Mesodermal cell (in vitro differentiated cells): ENCODE data around the gene SPDYA.

ENCODE experiments used
- H3K27ac ChIP-seq: 2 replicates; pipeline ENCODE4 v1.7.0; 2013; ENCODE audit warnings: mild to moderate bottlenecking, low read depth, low read length, moderate library complexity; ENCODE audit not compliant: severe bottlenecking
- H3K36me3 ChIP-seq: 2 replicates; pipeline ENCODE4 v1.7.1; 2013; ENCODE audit warnings: mild to moderate bottlenecking, low read length, moderate library complexity; ENCODE audit not compliant: control insufficient read depth, insufficient read depth
- H3K4me1 ChIP-seq: one replicate; pipeline ENCODE4 v1.7.1; 2013; ENCODE audit warnings: mild to moderate bottlenecking, low read length; ENCODE audit not compliant: insufficient read depth, control insufficient read depth, poor library complexity, severe bottlenecking
- H3K4me3 ChIP-seq: 2 replicates; pipeline ENCODE4 v1.7.0; 2013; ENCODE audit warnings: low read length, control low read depth, mild to moderate bottlenecking; ENCODE audit not compliant: insufficient read depth, poor library complexity, severe bottlenecking; ENCODE audit errors: extremely low read depth
- H3K9me3 ChIP-seq: 2 replicates; pipeline ENCODE4 v1.7.1; 2013; ENCODE audit warnings: mild to moderate bottlenecking, low read length, moderate library complexity; ENCODE audit not compliant: control insufficient read depth
- WGBS, 2 experiments: methylation state at CpG; one replicate each; pipeline ENCODE4 v1.1.5; 2013; ENCODE audit warnings: missing lambda C conversion rate in 2 of 2; ENCODE audit not compliant: insufficient coverage in 2 of 2; 5-methylcytosine and 5-hydroxymethylcytosine counted together

Gene SPDYA

DNA sequence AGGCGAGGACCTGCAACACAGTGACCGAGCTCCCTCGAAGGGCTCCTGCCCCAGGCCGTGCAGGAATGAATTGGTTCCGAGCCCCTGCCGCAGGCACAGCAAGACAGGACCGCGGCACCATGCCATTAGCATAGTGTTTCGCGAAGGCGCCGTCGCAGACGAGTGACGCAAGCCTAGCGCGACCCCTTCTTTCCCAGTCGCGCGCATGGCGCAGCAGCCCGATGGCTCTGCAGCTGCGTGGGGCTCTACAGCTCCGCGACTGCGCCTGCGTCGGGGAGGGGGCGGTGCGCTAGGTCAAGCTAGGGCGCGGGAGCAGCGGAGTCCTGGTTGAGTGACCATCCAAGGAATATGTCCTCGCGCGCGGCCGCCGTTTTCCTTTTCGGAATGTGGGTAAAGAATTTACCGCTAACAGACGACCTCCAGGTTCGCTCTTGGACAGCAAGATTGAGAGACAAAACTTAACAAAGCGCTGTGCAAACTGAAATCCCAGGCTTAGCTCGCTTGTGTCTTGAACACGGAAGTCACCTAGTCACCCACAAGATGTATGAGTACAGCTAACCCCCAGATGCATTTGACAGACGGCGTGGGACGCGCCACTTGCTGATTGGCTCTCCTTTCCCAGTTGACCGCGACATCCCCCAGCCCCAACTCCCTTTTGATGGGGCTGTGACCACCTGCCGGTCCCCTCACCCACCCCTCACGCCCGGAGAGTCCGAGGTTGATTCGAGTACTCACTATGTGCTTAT lies 59.7 kb downstream of the SPDYA start, which contains the start of gene TRMT61B:
TRMT61B (minus strand) TSS at position 164 of the 746 bp plus-strand sequence; CDS start at position 132, 32 bp downstream.
- H3K9me3 ChIP-seq = no peaks in the 10 kb centered on the region
- H3K4me3 ChIP-seq = peak within 1 kb of the TSS; percentile 95
- 1% methylated on average over 46 to 47 of the region's 57 CpGs for WGBS, 2 experiments
- peak within 1 kb of the TSS; percentile 78 for H3K27ac ChIP-seq
- peaks cover 3% of the 10 kb centered on the region for H3K4me1 ChIP-seq
- peaks cover 6% of the 10 kb centered on the region for H3K36me3 ChIP-seq

DNA sequence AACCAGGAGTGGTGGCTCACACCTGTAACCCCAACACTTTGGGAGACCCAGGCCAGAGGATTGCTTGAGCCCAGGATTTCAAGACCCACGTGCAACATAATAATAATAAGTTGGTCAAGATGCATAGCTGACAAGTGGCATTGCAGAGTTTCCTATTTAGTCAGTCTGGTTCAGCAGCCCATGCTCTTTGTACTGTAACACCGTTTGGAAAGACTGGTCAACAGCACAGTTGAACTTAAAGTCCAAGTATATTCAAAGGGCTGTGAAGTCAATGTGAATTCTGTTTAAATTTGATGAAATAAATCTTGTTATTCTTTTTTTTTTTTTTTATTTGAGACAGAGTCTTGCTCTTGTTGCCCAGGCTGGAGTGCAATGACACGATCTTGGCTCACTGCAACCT lies 61.0 kb downstream of the SPDYA start:
- Histone ChIP-seq H3K27ac (no peak overlapping the region), H3K4me3 (no peak overlapping the region), H3K4me1 (peaks cover 3% of the 10 kb centered on the region), H3K9me3 (no peaks in the 10 kb centered on the region), H3K36me3 (peaks cover 6% of the 10 kb centered on the region)
- 74 to 100% methylated on average over 1 to 3 of the region's 3 CpGs for WGBS, 2 experiments

DNA sequence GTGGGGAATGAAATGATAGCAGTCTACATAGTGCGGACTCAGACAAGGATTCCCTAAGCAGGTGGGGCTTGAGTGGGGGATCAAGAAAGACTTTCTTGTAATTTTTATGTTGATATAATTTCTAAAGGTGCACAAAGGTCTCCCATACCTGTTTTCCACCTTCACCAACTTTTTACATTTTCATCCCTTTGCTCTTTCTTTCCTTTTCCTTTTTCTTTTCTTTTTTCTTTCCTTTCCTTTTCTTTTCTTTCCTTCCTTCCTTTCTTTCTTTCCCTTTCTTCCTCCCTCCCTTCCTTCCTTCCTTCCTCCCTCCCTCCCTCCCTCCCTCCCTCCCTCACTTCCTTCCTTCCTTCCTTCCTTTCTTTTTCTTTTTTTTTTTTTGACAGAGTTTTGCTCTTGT lies 69.6 kb downstream of the SPDYA start:
- Histone ChIP-seq H3K36me3 (no peaks in the 10 kb centered on the region), H3K27ac (no peak overlapping the region), H3K4me3 (no peak overlapping the region), H3K4me1 (no peaks in the 10 kb centered on the region), H3K9me3 (no peaks in the 10 kb centered on the region)
- WGBS, 2 experiments = 100% methylated on average over 1 of the region's 1 CpG; no CpG with 5 or more reads in 1 of the 2 experiments

DNA sequence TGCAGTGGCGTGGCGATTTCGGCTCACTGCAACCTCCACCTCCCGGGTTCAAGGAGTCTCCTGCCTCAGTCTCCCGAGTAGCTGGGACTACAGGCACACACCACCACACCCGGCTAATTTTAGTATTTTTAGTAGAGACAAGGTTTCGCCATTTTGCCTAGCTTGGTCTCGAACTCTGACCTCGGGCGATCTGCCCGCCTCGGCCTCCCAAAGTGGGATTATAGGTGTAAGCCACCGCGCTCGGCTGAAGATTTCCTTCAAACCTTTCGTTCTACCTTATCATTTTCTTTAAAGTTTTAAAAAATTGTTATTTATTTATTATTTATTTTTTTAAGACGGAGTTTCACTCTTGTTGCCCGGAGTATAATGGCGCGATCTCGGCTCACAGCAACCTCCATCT lies 82.9 kb downstream of the SPDYA start:
- H3K4me3 ChIP-seq = no peak overlapping the region
- no peaks in the 10 kb centered on the region for H3K9me3 ChIP-seq
- WGBS, 2 experiments = 91 to 98% methylated on average over 10 to 11 of the region's 21 CpGs
- peaks cover 3% of the 10 kb centered on the region for H3K36me3 ChIP-seq
- peaks cover 5% of the 10 kb centered on the region for H3K4me1 ChIP-seq
- H3K27ac ChIP-seq = no peak overlapping the region

DNA sequence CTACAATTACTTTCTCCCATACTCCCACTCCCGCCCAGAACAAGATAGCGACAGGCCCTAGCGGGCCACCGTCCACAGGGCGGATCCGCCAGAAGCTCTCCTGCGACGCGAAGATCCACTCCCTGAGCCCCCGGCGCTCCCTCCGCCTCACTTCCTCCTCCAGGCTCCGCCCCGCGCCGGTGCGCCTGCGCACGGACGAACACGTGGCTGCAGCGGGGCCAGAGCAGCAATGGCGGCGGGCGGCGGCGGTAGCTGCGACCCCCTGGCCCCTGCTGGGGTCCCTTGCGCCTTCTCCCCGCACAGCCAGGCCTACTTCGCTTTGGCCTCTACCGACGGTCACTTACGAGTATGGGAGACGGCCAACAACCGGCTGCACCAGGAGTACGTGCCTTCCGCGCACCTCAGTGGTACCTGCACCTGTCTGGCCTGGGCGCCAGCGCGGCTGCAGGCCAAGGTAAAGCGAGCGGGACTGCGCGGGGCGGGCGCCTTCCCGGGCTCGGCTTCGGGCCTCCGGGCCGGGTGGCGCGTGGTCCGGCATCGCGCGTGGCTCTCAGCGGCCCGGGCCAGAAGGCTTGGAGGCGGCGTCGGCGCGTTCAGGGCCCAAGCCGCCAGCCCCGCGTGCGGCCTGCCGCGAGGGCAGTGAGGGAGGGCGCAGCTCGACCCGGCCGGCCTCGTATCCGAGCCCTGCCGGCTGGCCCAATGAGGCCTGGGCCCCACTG lies 84.0 kb downstream of the SPDYA start, which contains the start of gene WDR43:
WDR43 (plus strand) TSS at position 198 of the 719 bp plus-strand sequence; CDS start at position 230, 32 bp downstream.
- Histone ChIP-seq H3K27ac (peak within 1 kb of the TSS; percentile 91), H3K36me3 (peaks cover 6% of the 10 kb centered on the region), H3K9me3 (no peaks in the 10 kb centered on the region), H3K4me3 (peak within 1 kb of the TSS; percentile 99), H3K4me1 (peaks cover 5% of the 10 kb centered on the region)
- 0 to 1% methylated on average over 47 to 72 of the region's 79 CpGs for WGBS, 2 experiments

DNA sequence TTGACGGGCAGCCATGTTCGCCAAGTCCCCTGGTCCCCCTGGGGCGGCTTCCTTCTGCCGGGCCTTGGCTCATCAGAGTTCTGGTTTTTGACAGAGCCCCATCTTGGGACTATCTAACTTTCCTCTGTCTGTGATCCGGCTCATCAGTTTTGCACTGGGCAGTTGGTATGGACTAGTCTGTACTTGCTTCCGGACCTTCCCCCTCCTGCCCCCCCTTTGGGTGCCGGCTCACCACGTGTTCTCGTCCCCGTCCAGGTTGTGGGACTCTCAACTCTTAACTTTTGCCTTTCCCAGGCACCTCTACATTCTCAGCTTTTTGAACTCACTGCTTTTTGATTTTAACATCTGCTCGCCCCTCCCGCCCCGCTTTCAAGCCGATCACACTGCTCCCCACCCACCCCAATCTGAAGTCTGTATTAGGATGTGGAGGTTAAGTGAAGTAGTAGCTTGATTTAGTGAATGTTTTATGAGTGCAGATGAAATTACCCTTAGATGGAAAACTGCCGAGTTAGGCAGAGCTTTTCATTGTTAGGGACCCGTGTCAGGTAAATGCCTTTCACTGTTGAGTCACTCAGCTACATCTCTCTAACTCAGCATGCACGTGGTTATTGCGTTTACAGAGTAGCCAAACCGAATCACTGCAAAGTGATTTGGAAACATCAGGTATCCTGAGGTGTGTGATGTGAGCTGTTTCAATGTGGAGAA lies 84.7 kb downstream of the SPDYA start:
- WGBS, 2 experiments = 0% methylated on average over 10 to 12 of the region's 19 CpGs
- Histone ChIP-seq H3K9me3 (no peaks in the 10 kb centered on the region), H3K4me3 (peak overlapping the region; percentile 99), H3K36me3 (peaks cover 6% of the 10 kb centered on the region), H3K27ac (peak overlapping the region; percentile 91), H3K4me1 (peaks cover 5% of the 10 kb centered on the region)

DNA sequence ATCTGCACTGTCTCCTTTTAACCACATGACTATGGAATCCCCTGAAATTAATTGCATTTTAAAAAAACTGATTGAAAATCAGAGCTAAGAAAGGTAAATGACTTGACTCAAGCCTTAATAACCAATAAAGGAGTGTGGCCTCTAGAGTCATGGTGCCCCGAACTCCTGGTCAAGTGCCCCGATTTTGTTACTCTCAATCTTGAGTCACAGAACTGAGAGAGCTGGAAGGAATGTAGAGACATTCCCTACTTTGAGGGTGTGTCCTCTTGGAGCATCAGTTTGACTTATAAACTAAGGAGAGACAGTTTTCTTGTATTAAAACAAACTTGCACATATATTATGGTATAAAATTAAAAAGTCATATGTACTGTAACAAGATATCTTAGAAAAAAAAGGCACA lies 86.3 kb downstream of the SPDYA start:
- peaks cover 12% of the 10 kb centered on the region for H3K36me3 ChIP-seq
- H3K4me3 ChIP-seq = peak overlapping the region; percentile 99
- WGBS, 2 experiments = no CpG with 5 or more reads among the region's 2 CpGs

DNA sequence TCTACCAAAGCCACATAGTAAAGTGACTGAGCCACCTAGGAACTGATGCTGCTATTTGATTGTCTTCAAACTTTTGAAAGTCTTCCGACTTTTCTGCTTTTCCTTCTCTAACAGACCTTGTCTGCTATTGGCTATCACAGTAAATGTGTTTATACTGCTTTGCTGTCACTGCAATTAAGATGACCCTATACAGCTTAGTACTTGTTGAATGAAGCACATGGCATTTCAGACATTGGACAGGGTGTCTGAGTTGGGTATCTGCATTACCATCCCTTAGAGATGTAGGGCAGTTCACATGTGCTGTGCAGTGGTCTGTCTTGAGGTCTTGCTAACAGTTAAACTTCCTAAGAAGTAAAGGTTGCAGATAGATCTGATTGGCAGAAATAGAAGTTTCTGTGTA lies 87.4 kb downstream of the SPDYA start:
- no peak overlapping the region for H3K4me3 ChIP-seq
- WGBS, 2 experiments = no CpG with 5 or more reads among the region's 1 CpG
- H3K27ac ChIP-seq = no peak overlapping the region
- no peaks in the 10 kb centered on the region for H3K9me3 ChIP-seq
- H3K4me1 ChIP-seq = peaks cover 5% of the 10 kb centered on the region
- peaks cover 19% of the 10 kb centered on the region for H3K36me3 ChIP-seq

More for the DNA sequence above, 86.3 kb downstream of the SPDYA start:
- Histone ChIP-seq H3K4me1 (peaks cover 5% of the 10 kb centered on the region), H3K9me3 (no peaks in the 10 kb centered on the region), H3K27ac (no peak overlapping the region)
